GM20000 (cell line): Measurements from ENCODE around the gene GULP1.

Experiments
- DNase-seq: peaks from one replicate; pipeline ENCODE4 v3.0.0; 2012; ENCODE audit warnings: low spot score
- TF ChIP-seq, protein P1 (sequence below): IDR thresholded peaks from 2 replicates; pipeline ENCODE4 v1.5.1; 2012; ENCODE audit warnings: mild to moderate bottlenecking, control low read depth; ENCODE audit errors: extremely low read depth, missing control alignments

Gene GULP1

DNA sequence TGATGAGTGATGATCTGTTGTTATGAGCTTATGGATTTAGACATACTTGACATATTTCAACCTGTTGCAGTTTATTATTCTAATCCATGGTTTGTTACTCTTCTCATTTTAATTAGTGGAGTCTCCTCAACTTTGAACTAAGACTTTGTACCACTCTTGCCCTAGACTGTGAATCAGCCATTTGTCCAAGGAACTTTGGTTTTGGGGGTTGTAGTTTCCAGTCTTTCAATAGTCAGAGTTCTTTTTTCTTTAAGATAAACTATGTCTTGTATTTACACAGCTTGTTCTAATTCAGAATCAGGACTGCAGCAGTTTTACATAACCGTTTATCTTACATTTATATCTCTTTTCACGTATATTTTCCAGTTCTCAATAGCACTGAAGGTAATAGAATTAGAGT lies 133.6 kb downstream of the GULP1 start:
- TF ChIP-seq, protein P1, sequence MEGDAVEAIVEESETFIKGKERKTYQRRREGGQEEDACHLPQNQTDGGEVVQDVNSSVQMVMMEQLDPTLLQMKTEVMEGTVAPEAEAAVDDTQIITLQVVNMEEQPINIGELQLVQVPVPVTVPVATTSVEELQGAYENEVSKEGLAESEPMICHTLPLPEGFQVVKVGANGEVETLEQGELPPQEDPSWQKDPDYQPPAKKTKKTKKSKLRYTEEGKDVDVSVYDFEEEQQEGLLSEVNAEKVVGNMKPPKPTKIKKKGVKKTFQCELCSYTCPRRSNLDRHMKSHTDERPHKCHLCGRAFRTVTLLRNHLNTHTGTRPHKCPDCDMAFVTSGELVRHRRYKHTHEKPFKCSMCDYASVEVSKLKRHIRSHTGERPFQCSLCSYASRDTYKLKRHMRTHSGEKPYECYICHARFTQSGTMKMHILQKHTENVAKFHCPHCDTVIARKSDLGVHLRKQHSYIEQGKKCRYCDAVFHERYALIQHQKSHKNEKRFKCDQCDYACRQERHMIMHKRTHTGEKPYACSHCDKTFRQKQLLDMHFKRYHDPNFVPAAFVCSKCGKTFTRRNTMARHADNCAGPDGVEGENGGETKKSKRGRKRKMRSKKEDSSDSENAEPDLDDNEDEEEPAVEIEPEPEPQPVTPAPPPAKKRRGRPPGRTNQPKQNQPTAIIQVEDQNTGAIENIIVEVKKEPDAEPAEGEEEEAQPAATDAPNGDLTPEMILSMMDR: no peak
- DNase-seq: no peak

DNA sequence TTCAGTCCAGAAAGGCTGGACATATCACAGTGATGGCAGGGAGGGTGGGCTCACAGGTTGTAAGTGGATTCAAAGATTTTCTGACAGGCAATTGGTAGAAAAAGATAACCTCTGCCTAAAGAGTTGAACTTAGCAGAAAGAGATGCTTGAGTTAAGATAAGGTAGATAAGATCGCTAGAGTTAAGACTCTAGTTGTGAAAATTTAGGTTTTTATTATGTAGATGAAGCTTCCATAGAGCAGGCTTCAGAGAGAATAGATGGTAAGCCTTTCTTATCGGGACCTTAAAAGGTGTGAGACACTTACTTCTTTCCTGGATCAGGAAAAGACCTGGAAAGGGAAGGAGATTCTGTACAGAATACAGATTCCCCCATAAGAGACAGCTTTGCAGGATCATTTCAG lies 134.4 kb downstream of the GULP1 start:
- no peak for DNase-seq
- TF ChIP-seq, protein P1: no peak

DNA sequence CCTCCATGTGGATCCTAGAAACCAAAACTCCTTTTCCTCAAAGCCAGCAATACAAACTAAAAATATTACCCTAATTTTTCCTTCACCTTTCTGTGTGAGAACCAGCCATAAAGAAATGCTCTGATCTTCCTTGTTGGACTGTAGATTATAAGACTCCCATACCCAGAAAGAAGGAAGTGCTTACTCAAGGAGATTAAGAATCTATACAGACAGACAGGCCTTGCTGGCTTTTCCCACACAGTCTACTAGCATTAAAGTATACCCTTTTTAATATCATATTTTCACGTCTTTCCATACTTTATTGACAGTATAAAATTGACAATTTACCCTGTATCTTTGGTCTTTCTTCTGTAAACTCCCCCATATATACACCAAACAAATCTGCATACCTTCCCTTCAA lies 139.0 kb downstream of the GULP1 start:
- no peak for DNase-seq
- TF ChIP-seq, protein P1: no peak

DNA sequence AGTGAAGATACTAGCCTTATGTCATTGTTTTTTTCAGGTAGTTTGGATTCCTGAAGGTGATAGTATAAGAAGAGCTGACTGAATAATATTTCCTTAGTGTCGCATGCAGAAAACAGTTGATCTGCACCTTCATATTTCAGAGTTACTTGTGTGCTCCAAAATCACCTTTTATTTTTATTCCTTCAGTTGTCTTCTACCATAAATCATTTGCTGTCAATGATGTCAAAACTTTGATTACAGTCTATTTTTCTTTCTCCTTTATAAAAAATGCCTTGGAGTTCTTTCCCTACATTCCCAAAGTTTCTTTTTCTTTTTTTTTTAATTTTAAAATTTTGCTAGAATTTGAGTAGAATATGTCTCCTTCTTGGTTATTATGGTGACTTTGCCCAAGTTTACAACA lies 142.3 kb downstream of the GULP1 start:
- DNase-seq: no peak
- TF ChIP-seq, protein P1: no peak

DNA sequence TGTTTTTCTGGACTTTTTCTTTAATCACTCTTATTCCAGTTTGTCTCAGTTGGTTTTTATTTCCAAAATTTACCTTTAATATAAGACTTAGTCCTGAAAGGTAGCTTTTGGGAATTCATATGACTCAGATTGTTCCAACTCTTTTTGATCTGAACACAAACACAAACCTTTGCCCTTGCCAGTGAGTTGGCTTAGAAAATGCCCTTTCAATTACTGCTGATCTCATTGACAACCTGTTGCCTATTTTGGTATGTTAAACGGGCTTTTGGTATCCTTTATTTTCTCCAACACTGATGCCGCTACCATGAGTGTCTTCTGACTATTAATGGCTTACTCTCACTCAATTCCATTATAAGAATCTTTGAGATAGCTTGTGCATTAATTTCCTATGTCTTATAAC lies 143.4 kb downstream of the GULP1 start:
- no peak for DNase-seq
- TF ChIP-seq, protein P1: no peak

DNA sequence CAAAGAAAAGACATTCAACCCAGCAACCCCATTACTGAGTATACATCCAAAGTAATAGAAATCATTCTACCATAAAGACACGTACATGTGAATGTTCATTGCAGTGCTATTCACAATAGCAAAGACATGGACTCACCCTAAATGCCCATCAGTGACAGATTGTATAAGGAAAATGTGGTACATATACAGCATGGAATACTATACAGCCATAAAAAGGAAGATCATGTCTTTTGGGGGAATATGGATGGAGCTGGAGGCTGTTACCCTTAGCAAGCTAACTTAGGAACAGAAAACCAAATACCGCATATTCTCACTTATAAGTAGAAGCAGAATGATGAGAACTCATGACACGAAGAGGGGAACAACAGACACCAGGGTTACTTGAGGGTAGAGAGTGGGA lies 145.9 kb downstream of the GULP1 start:
- DNase-seq: no peak
- TF ChIP-seq, protein P1: no peak

DNA sequence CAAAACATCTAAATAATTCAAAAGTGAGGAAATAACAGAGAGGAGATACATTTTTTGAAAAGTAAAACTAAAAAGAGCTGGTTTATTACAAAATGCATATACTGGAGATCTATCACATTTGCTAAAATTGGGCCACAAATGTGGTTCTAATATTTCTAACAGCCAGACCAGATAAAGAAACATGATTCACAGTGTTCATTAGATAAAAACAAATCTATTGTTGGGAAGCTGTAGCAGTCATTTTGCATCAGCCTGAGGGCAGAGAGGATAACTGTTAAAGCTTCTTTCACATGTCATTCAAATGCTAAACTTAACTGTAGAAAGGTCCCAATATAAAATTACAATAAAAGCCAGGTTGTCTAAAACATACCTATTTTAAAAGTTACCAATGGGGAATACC lies 148.3 kb downstream of the GULP1 start:
- TF ChIP-seq, protein P1: no peak
- no peak for DNase-seq

DNA sequence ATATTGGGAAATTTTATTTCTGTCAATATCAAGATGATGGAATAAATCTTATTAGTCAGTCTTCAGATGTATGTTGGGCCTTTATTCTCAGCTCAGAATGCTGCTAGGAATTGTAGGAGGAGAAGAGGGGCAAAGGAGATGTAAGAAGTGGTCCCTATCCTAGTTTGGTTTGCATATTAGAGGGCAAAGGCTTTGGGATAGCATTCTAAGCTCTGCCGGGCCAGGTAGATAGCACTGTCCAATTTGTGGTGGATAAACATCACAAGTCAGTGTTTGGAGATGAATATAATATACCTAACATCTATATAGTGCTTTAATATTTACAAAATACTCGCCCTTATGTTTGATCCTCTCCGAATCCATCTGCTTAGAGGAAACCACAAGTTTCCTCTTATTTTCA lies 149.2 kb downstream of the GULP1 start:
- TF ChIP-seq, protein P1: no peak
- no peak for DNase-seq
